Measurements from ENCODE around the gene SRD5A1.

The SRD5A1 gene

GRCh38 chr5:6714226-6715041 lies 81.2 kb downstream of the SRD5A1 start:
- peak in 1 of 2 experiments; percentile 5 for DNase-seq

- DNase-seq: no peak
Observed at GRCh38 chr5:6715271-6715670, 82.0 kb downstream of the SRD5A1 start.

- peak; percentile 41 to 52 for DNase-seq
Observed at GRCh38 chr5:6715758-6716628, 82.8 kb downstream of the SRD5A1 start.

- DNase-seq: no peak
Observed at GRCh38 chr5:6716629-6717149, 83.4 kb downstream of the SRD5A1 start.

GRCh38 chr5:6717247-6717646 lies 84.0 kb downstream of the SRD5A1 start:
- no peak for DNase-seq

- no peak for DNase-seq
Observed at GRCh38 chr5:6717687-6718086, 84.4 kb downstream of the SRD5A1 start.

- DNase-seq: no peak
Observed at GRCh38 chr5:6718161-6718681, 85.0 kb downstream of the SRD5A1 start.

GRCh38 chr5:6718718-6719117 lies 85.5 kb downstream of the SRD5A1 start:
- no peak for DNase-seq

- no peak for DNase-seq
Observed at GRCh38 chr5:6719417-6719816, 86.2 kb downstream of the SRD5A1 start.

GRCh38 chr5:6719896-6720560 lies 86.8 kb downstream of the SRD5A1 start:
- DNase-seq: no peak

- DNase-seq: no peak
Observed at GRCh38 chr5:6720561-6720921, 87.3 kb downstream of the SRD5A1 start.

GRCh38 chr5:6721442-6721841 lies 88.2 kb downstream of the SRD5A1 start:
- DNase-seq: no peak

- DNase-seq: peak in 1 of 2 experiments; percentile 38
Observed at GRCh38 chr5:6722015-6722414, 88.8 kb downstream of the SRD5A1 start.

GRCh38 chr5:6723122-6723815 lies 90.0 kb downstream of the SRD5A1 start:
- no peak for DNase-seq

- no peak for DNase-seq
Observed at GRCh38 chr5:6723816-6724300, 90.6 kb downstream of the SRD5A1 start.

All from Kasumi-1 (cell line).